Measurements from ENCODE around the gene STK32B. TPM values are rescaled to one million over a fixed set of nuclear protein-coding genes. Genes with fewer than 3 reads are reported as not detected.

The STK32B gene
- total RNA-seq, 3 donors from 2014 or later: 2.2 to 5.0 (median 4.6) TPM

GRCh38 chr4:5374994-5375393 lies 323.7 kb downstream of the STK32B start:
- no peak for TF ChIP-seq POLR2A (IDR thresholded peaks at IDR 0.05)
- TF ChIP-seq POLR2AphosphoS5 (IDR thresholded peaks at IDR 0.05): no peak
- no peak for TF ChIP-seq CTCF (IDR thresholded peaks at IDR 0.05)
- no peak for DNase-seq (ENCODE audit: low spot score in 2 of 2)
- H3K27me3 ChIP-seq: no peaks in the 10 kb centered on the region
- H3K9me3 ChIP-seq: peaks cover 5 to 14% of the 10 kb centered on the region in 2 donors
- no peak overlapping the region for H3K4me3 ChIP-seq
- no peaks in the 10 kb centered on the region for H3K36me3 ChIP-seq
- intact Hi-C loops (cut with DNase I; ENCODE audit: low total_unique reads): no loop called here
- no peaks in the 10 kb centered on the region for H3K4me1 ChIP-seq
- no peak overlapping the region for H3K27ac ChIP-seq

GRCh38 chr4:5376015-5376414 lies 324.7 kb downstream of the STK32B start:
- no peak for DNase-seq (ENCODE audit: low spot score in 2 of 2)
- Histone ChIP-seq H3K27ac (no peak overlapping the region), H3K9me3 (peaks cover 5 to 14% of the 10 kb centered on the region in 2 donors), H3K36me3 (no peaks in the 10 kb centered on the region), H3K27me3 (no peaks in the 10 kb centered on the region), H3K4me3 (no peak overlapping the region), H3K4me1 (no peaks in the 10 kb centered on the region)
- intact Hi-C loops (cut with DNase I; ENCODE audit: low total_unique reads): no loop called here
- no peak for TF ChIP-seq CTCF (IDR thresholded peaks at IDR 0.05)
- no peak for TF ChIP-seq POLR2AphosphoS5 (IDR thresholded peaks at IDR 0.05)
- no peak for TF ChIP-seq POLR2A (IDR thresholded peaks at IDR 0.05)

GRCh38 chr4:5378002-5378401 lies 326.7 kb downstream of the STK32B start:
- H3K9me3 ChIP-seq: peaks cover 0 to 14% of the 10 kb centered on the region in 2 donors
- TF ChIP-seq POLR2A (IDR thresholded peaks at IDR 0.05) (no peak), CTCF (IDR thresholded peaks at IDR 0.05) (peak in 1 of 3 donors; percentile 11), POLR2AphosphoS5 (IDR thresholded peaks at IDR 0.05) (no peak)
- H3K27me3 ChIP-seq: no peaks in the 10 kb centered on the region
- no peak for DNase-seq (ENCODE audit: low spot score in 2 of 2)
- intact Hi-C loops (cut with DNase I; ENCODE audit: low total_unique reads): no loop called here
- no peak overlapping the region for H3K4me3 ChIP-seq
- H3K27ac ChIP-seq: no peak overlapping the region
- no peaks in the 10 kb centered on the region for H3K4me1 ChIP-seq
- no peaks in the 10 kb centered on the region for H3K36me3 ChIP-seq

GRCh38 chr4:5379895-5380294 lies 328.6 kb downstream of the STK32B start:
- Histone ChIP-seq H3K4me3 (no peak overlapping the region), H3K27me3 (no peaks in the 10 kb centered on the region), H3K27ac (no peak overlapping the region), H3K4me1 (no peaks in the 10 kb centered on the region), H3K9me3 (no peaks in the 10 kb centered on the region), H3K36me3 (no peaks in the 10 kb centered on the region)
- intact Hi-C loops (cut with DNase I; ENCODE audit: low total_unique reads): no loop called here
- TF ChIP-seq POLR2A (IDR thresholded peaks at IDR 0.05) (no peak), CTCF (IDR thresholded peaks at IDR 0.05) (no peak), POLR2AphosphoS5 (IDR thresholded peaks at IDR 0.05) (no peak)
- DNase-seq (ENCODE audit: low spot score in 2 of 2): no peak

GRCh38 chr4:5381961-5382441 lies 330.7 kb downstream of the STK32B start:
- no peak for DNase-seq (ENCODE audit: low spot score in 2 of 2)
- TF ChIP-seq CTCF (IDR thresholded peaks at IDR 0.05) (no peak), POLR2AphosphoS5 (IDR thresholded peaks at IDR 0.05) (no peak), POLR2A (IDR thresholded peaks at IDR 0.05) (no peak)
- Histone ChIP-seq H3K4me3 (no peak overlapping the region), H3K9me3 (no peaks in the 10 kb centered on the region), H3K4me1 (no peaks in the 10 kb centered on the region), H3K27ac (no peak overlapping the region), H3K36me3 (no peaks in the 10 kb centered on the region), H3K27me3 (no peaks in the 10 kb centered on the region)
- intact Hi-C loops (cut with DNase I; ENCODE audit: low total_unique reads): no loop called here
